Prostate gland (tissue), 2 donors: ENCODE measurements around the gene PRRC2A.

Experiments
- CTCF ChIP-seq, 4 experiments: fragments of 200-600 bp in 2 of 4; fragments of 450-650 bp in 2 of 4; sonication (generic) in 2 of 4; IDR thresholded peaks; 1 replicate in 3 of 4; 2 replicates in 1 of 4; pipeline ENCODE4 v1.5.1; 2016 to 2019; ENCODE audit warnings: antibody characterized with exemption in 4 of 4, mild to moderate bottlenecking in 2 of 4, moderate library complexity in 2 of 4
- POLR2A ChIP-seq: fragments of 450-650 bp; IDR thresholded peaks from one replicate; pipeline ENCODE4 v1.6.1; 2016; ENCODE audit warnings: antibody characterized with exemption, mild to moderate bottlenecking

DNA sequence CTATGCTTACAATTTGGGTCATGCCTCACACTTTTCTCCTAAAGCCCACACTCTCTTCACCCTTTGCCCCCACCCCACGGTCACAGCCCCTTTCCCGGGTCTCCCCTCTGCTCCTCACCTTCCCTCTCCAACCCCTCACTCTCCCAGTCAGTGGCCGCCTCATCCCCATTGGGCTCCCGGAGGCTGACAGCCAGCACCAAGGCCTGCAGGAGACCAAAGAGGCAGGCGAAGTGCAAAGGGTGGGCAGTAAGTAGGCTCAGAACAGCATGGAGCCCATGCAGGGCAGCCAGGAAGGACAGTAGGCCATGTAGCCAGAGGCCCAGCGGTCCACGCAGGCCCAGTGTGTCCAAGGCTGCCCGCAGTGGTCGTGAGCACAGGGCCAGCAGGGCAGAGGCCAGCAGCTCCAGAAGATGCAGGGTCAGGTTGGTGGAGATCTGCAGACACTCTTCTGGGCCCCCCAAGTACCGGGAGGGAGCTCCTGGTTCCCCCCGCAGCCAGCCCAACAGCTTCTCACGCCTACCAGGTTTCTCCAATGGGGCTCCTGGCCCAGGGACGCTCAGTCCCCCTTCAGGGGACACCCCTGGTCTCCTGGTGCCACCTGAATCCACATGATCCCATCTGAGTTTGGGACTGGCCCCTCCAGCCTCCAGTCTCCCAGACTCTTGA, 38.6 kb downstream of the PRRC2A start:
- TF ChIP-seq CTCF (IDR thresholded peaks at IDR 0.05) (no peak), POLR2A (no peak)
